HL-60 (cell line): Measurements from ENCODE around the gene MTR.

Source experiments
- DNase-seq, 2 experiments: peaks; one replicate each; pipeline ENCODE4 v3.0.0-alpha.2; 2010 to 2020; ENCODE audit warnings: low read depth in 1 of 2, low spot score in 1 of 2
- H3K27ac ChIP-seq: fragments of 250-450 bp; sonication (Bioruptor Pico); replicated peaks from 2 replicates; pipeline ENCODE4 v1.5.1; 2020; ENCODE audit warnings: mild to moderate bottlenecking, moderate library complexity
- H3K27me3 ChIP-seq: fragments of 250-450 bp; sonication (Bioruptor Pico); 2 replicates; pipeline ENCODE4 v1.5.1; 2021; ENCODE audit warnings: mild to moderate bottlenecking, moderate library complexity; ENCODE audit not compliant: insufficient read depth, poor library complexity, severe bottlenecking
- H3K4me3 ChIP-seq: replicated peaks from 2 replicates; pipeline ENCODE4 v1.5.1; 2011; ENCODE audit warnings: mild to moderate bottlenecking, control low read depth, low read length; ENCODE audit not compliant: insufficient read depth
- GABPA ChIP-seq: IDR thresholded peaks from 2 replicates; pipeline ENCODE4 v1.6.1; 2012; ENCODE audit warnings: low read depth
- POLR2AphosphoS5 ChIP-seq: IDR thresholded peaks from 2 replicates; pipeline ENCODE4 v1.6.1; 2012; ENCODE audit warnings: low read depth
- SPI1 ChIP-seq: IDR thresholded peaks from 2 replicates; pipeline ENCODE4 v1.6.1; 2012; ENCODE audit warnings: low read depth, mild to moderate bottlenecking, borderline replicate concordance
- TF ChIP-seq, protein P1 (sequence below): IDR thresholded peaks from one replicate; pipeline ENCODE4 v1.5.1; 2011; ENCODE audit warnings: low read length, control low read depth, inconsistent platforms; ENCODE audit not compliant: insufficient read depth
- TF ChIP-seq, protein P2 (sequence below): IDR thresholded peaks from 2 replicates; pipeline ENCODE4 v1.6.1; 2012; ENCODE audit warnings: low read depth; ENCODE audit not compliant: insufficient replicate concordance

The MTR gene

DNA sequence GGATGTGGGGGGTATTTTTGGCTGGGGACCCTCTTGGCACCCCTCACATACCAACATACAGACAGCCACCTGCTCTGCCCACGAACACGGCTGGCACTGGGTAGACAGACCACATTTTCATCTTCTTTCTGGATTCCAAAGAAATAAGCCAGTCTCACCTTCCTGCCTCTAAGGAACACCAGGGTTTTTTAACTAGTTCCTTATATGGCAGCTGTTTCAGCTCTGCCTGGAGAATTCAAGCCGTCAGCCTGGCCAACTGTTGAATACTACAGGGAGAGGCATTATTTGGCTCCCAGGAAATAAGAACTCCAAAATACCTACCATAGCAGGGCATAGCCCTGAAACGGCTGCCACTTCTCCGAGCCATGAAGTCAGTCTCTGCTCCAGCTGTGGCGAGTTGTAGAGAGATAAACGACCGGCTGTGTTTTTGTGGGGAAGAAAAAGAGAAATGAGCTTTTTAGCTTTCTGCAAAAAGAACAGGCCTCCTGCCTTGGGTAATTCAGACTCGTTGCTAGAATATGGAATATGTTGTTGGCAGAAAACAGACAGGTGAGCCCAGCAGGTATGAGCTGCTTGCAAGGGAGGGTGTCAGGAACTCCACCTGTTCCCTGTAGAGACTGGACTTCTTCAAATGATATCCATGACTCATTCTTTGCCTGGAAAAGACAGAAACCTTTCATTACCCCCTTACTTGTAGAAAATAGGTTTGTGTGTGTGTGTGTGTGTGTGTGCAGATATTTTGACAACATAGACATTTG is 157.3 kb downstream of the MTR start:
- Histone ChIP-seq H3K4me3 (no peak overlapping the region), H3K27ac (no peak overlapping the region), H3K27me3 (no peaks in the 10 kb centered on the region)
- no peak for TF ChIP-seq GABPA
- no peak for DNase-seq

DNA sequence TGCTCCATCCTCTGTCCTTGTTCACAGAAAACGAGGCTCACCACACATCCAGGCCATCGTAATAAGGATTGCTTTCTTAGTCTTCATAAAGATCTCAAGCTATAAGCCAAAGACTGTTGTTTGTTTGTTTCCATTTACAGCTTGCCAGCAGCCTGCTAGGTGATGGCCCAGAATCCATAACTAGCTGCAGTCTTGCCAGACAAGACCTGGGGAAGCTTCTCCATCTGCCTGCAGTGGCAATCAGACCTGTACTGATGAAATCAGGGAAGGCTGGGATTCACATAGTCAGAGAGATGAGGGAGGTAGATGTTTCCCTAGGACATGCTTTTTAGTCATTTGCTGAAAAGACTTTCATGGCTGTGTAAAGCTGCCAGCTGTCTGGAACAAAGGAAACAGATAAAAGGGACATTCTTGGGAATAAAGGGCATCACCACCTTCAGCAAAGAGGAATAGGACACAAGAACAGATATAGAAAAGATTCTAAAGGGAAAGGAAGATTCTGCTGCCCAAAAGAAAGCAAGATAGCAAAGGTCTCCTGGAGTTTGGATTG is 158.1 kb downstream of the MTR start:
- no peak overlapping the region for H3K27ac ChIP-seq
- no peak overlapping the region for H3K4me3 ChIP-seq
- no peak for DNase-seq
- TF ChIP-seq POLR2AphosphoS5 (no peak), SPI1 (no peak), GABPA (no peak)
- TF ChIP-seq, protein P1, sequence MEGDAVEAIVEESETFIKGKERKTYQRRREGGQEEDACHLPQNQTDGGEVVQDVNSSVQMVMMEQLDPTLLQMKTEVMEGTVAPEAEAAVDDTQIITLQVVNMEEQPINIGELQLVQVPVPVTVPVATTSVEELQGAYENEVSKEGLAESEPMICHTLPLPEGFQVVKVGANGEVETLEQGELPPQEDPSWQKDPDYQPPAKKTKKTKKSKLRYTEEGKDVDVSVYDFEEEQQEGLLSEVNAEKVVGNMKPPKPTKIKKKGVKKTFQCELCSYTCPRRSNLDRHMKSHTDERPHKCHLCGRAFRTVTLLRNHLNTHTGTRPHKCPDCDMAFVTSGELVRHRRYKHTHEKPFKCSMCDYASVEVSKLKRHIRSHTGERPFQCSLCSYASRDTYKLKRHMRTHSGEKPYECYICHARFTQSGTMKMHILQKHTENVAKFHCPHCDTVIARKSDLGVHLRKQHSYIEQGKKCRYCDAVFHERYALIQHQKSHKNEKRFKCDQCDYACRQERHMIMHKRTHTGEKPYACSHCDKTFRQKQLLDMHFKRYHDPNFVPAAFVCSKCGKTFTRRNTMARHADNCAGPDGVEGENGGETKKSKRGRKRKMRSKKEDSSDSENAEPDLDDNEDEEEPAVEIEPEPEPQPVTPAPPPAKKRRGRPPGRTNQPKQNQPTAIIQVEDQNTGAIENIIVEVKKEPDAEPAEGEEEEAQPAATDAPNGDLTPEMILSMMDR, result no peak
- TF ChIP-seq, protein P2, sequence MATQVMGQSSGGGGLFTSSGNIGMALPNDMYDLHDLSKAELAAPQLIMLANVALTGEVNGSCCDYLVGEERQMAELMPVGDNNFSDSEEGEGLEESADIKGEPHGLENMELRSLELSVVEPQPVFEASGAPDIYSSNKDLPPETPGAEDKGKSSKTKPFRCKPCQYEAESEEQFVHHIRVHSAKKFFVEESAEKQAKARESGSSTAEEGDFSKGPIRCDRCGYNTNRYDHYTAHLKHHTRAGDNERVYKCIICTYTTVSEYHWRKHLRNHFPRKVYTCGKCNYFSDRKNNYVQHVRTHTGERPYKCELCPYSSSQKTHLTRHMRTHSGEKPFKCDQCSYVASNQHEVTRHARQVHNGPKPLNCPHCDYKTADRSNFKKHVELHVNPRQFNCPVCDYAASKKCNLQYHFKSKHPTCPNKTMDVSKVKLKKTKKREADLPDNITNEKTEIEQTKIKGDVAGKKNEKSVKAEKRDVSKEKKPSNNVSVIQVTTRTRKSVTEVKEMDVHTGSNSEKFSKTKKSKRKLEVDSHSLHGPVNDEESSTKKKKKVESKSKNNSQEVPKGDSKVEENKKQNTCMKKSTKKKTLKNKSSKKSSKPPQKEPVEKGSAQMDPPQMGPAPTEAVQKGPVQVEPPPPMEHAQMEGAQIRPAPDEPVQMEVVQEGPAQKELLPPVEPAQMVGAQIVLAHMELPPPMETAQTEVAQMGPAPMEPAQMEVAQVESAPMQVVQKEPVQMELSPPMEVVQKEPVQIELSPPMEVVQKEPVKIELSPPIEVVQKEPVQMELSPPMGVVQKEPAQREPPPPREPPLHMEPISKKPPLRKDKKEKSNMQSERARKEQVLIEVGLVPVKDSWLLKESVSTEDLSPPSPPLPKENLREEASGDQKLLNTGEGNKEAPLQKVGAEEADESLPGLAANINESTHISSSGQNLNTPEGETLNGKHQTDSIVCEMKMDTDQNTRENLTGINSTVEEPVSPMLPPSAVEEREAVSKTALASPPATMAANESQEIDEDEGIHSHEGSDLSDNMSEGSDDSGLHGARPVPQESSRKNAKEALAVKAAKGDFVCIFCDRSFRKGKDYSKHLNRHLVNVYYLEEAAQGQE, result no peak
- no peaks in the 10 kb centered on the region for H3K27me3 ChIP-seq
